Activated CD4-positive, alpha-beta T cell treated with anti-CD3 and anti-CD28 coated beads, Interleukin-2, amount 10 ng/mL, durations not matched to agents 7 days and 5 days (primary cell): ENCODE results near the gene PCCA. TPM values are rescaled to one million over a fixed set of nuclear protein-coding genes. Genes with fewer than 3 reads are reported as not detected.
"Not testable (repeated sequence)": the region's sequence is repeated elsewhere in the genome, so short reads cannot be mapped to it uniquely, and the experiment has no call there.

Experiments used
- CTCF ChIA-PET: fragments of 350-600 bp; sonication (Branson Sonifier 250); formaldehyde crosslinking; loops from one replicate; lab custom pipeline; 2021; ENCODE audit warnings: antibody characterized with exemption; lab: Charles Lee
- POLR2A ChIA-PET: fragments of 350-600 bp; sonication (Branson Sonifier 250); formaldehyde crosslinking; loops from one replicate; lab custom pipeline; 2021; ENCODE audit warnings: antibody characterized with exemption; lab: Charles Lee
- DNase-seq: peaks from one replicate; pipeline ENCODE4 v3.0.0-alpha.2; 2020
- H3K27ac Mint-ChIP-seq: one replicate; pipeline ENCODE4 v1.8.0; 2021; ENCODE audit warnings: mild to moderate bottlenecking, moderate library complexity, mixed read lengths
- H3K27me3 Mint-ChIP-seq: one replicate; pipeline ENCODE4 v1.8.0; 2021; ENCODE audit warnings: mixed read lengths
- H3K36me3 Mint-ChIP-seq: one replicate; pipeline ENCODE4 v1.8.0; 2021; ENCODE audit warnings: low read depth, mixed read lengths
- H3K4me1 Mint-ChIP-seq: one replicate; pipeline ENCODE4 v1.8.0; 2021; ENCODE audit warnings: mixed read lengths
- H3K4me3 Mint-ChIP-seq: one replicate; pipeline ENCODE4 v1.8.0; 2021; ENCODE audit warnings: mild to moderate bottlenecking, moderate library complexity, mixed read lengths
- H3K9me3 Mint-ChIP-seq: one replicate; pipeline ENCODE4 v1.8.0; 2021; ENCODE audit warnings: mixed read lengths
- total RNA-seq, 2 experiments: library from RNA; stranded (reverse); gene quantifications; one replicate each; pipeline ENCODE4 v1.2.3, GENCODE V29; 2021

PCCA gene
- total RNA-seq, 2 experiments from 2014 or later: 8.6 to 8.9 TPM

GRCh38 chr13:100130930-100131511 lies 42.1 kb downstream of the PCCA start:
- DNase-seq: no peak
- H3K36me3 Mint-ChIP-seq: peaks cover 10% of the 10 kb centered on the region
- no peaks in the 10 kb centered on the region for H3K27me3 Mint-ChIP-seq
- H3K4me1 Mint-ChIP-seq: peaks cover 19% of the 10 kb centered on the region
- ChIA-PET CTCF (interaction anchor here (0.6 to 0.7 kb wide), 2 partner anchors 42 to 356 kb away, joined by 3 read pairs; partner anchors contain the start of gene PCCA), POLR2A (no interaction called here)
- no peak overlapping the region for H3K4me3 Mint-ChIP-seq
- no peak overlapping the region for H3K27ac Mint-ChIP-seq
- H3K9me3 Mint-ChIP-seq: peaks cover 5% of the 10 kb centered on the region

GRCh38 chr13:100131863-100132574 lies 43.1 kb downstream of the PCCA start:
- no peak for DNase-seq
- H3K4me1 Mint-ChIP-seq: peaks cover 19% of the 10 kb centered on the region
- no peak overlapping the region for H3K27ac Mint-ChIP-seq
- ChIA-PET CTCF (interaction anchor here (0.6 kb wide), 1 partner anchor 29 kb away, joined by 3 read pairs; no protein-coding TSS in a partner anchor), POLR2A (no interaction called here)
- H3K4me3 Mint-ChIP-seq: no peak overlapping the region
- no peaks in the 10 kb centered on the region for H3K27me3 Mint-ChIP-seq
- peaks cover 10% of the 10 kb centered on the region for H3K36me3 Mint-ChIP-seq
- H3K9me3 Mint-ChIP-seq: peaks cover 5% of the 10 kb centered on the region

- peaks cover 12% of the 10 kb centered on the region for H3K4me1 Mint-ChIP-seq
- ChIA-PET CTCF (no interaction called here), POLR2A (no interaction called here)
- H3K4me3 Mint-ChIP-seq: no peak overlapping the region
- no peak for DNase-seq
- peaks cover 4% of the 10 kb centered on the region for H3K36me3 Mint-ChIP-seq
- H3K9me3 Mint-ChIP-seq: peaks cover 6% of the 10 kb centered on the region
- no peaks in the 10 kb centered on the region for H3K27me3 Mint-ChIP-seq
- no peak overlapping the region for H3K27ac Mint-ChIP-seq
Observed at GRCh38 chr13:100138859-100139491, 50.1 kb downstream of the PCCA start.

GRCh38 chr13:100139817-100140216 lies 50.9 kb downstream of the PCCA start:
- ChIA-PET CTCF (no interaction called here), POLR2A (no interaction called here)
- peaks cover 12% of the 10 kb centered on the region for H3K4me1 Mint-ChIP-seq
- H3K27ac Mint-ChIP-seq: no peak overlapping the region
- H3K27me3 Mint-ChIP-seq: no peaks in the 10 kb centered on the region
- no peak for DNase-seq
- no peak overlapping the region for H3K4me3 Mint-ChIP-seq
- peaks cover 2% of the 10 kb centered on the region for H3K36me3 Mint-ChIP-seq
- peaks cover 9% of the 10 kb centered on the region for H3K9me3 Mint-ChIP-seq

GRCh38 chr13:100140441-100140840 lies 51.5 kb downstream of the PCCA start:
- no peak overlapping the region for H3K27ac Mint-ChIP-seq
- H3K9me3 Mint-ChIP-seq: peaks cover 10% of the 10 kb centered on the region
- H3K36me3 Mint-ChIP-seq: peaks cover 2% of the 10 kb centered on the region
- no peak overlapping the region for H3K4me3 Mint-ChIP-seq
- no peaks in the 10 kb centered on the region for H3K27me3 Mint-ChIP-seq
- H3K4me1 Mint-ChIP-seq: peaks cover 12% of the 10 kb centered on the region
- DNase-seq: no peak
- ChIA-PET POLR2A (no interaction called here), CTCF (no interaction called here)

GRCh38 chr13:100141461-100141961 lies 52.6 kb downstream of the PCCA start:
- POLR2A ChIA-PET, H3K4me3 Mint-ChIP-seq, H3K9me3 Mint-ChIP-seq, H3K27ac Mint-ChIP-seq, CTCF ChIA-PET, DNase-seq, H3K27me3 Mint-ChIP-seq, H3K36me3 Mint-ChIP-seq: not testable (repeated sequence)
- peaks cover 12% of the 10 kb centered on the region for H3K4me1 Mint-ChIP-seq

- no peaks in the 10 kb centered on the region for H3K36me3 Mint-ChIP-seq
- CTCF ChIA-PET: no interaction called here
Observed at GRCh38 chr13:100146534-100146933, 57.6 kb downstream of the PCCA start.

GRCh38 chr13:100147825-100148224 lies 58.9 kb downstream of the PCCA start:
- POLR2A ChIA-PET: no interaction called here

More at GRCh38 chr13:100146534-100146933, 57.6 kb downstream of the PCCA start:
- POLR2A ChIA-PET: no interaction called here
- H3K9me3 Mint-ChIP-seq: peaks cover 3% of the 10 kb centered on the region
- no peak for DNase-seq
- no peaks in the 10 kb centered on the region for H3K4me1 Mint-ChIP-seq
- H3K4me3 Mint-ChIP-seq: no peak overlapping the region
- no peaks in the 10 kb centered on the region for H3K27me3 Mint-ChIP-seq
- H3K27ac Mint-ChIP-seq: no peak overlapping the region

GRCh38 chr13:100148422-100148821 lies 59.5 kb downstream of the PCCA start:
- POLR2A ChIA-PET: no interaction called here
- Mint-ChIP-seq H3K27ac (no peak overlapping the region), H3K36me3 (no peaks in the 10 kb centered on the region), H3K4me3 (no peak overlapping the region), H3K9me3 (peaks cover 3% of the 10 kb centered on the region), H3K27me3 (no peaks in the 10 kb centered on the region), H3K4me1 (no peaks in the 10 kb centered on the region)
- CTCF ChIA-PET: no interaction called here
- no peak for DNase-seq

More at GRCh38 chr13:100147825-100148224, 58.9 kb downstream of the PCCA start:
- no peak for DNase-seq
- Mint-ChIP-seq H3K36me3 (no peaks in the 10 kb centered on the region), H3K4me3 (no peak overlapping the region), H3K9me3 (peaks cover 3% of the 10 kb centered on the region), H3K27me3 (no peaks in the 10 kb centered on the region), H3K4me1 (no peaks in the 10 kb centered on the region), H3K27ac (no peak overlapping the region)
- CTCF ChIA-PET: no interaction called here

GRCh38 chr13:100149389-100149788 lies 60.5 kb downstream of the PCCA start:
- Mint-ChIP-seq H3K27ac (no peak overlapping the region), H3K27me3 (no peaks in the 10 kb centered on the region), H3K36me3 (no peaks in the 10 kb centered on the region), H3K9me3 (peaks cover 3% of the 10 kb centered on the region), H3K4me1 (no peaks in the 10 kb centered on the region), H3K4me3 (no peak overlapping the region)
- ChIA-PET POLR2A (no interaction called here), CTCF (no interaction called here)
- no peak for DNase-seq

- H3K27ac Mint-ChIP-seq, DNase-seq, H3K4me3 Mint-ChIP-seq, POLR2A ChIA-PET, H3K4me1 Mint-ChIP-seq, H3K27me3 Mint-ChIP-seq, H3K36me3 Mint-ChIP-seq, H3K9me3 Mint-ChIP-seq: not testable (repeated sequence)
- CTCF ChIA-PET: interaction anchor here (0.6 to 0.7 kb wide), 2 partner anchors 21 to 769 kb away, joined by 3 to 4 read pairs; no protein-coding TSS in a partner anchor
Observed at GRCh38 chr13:100150711-100151110, 61.8 kb downstream of the PCCA start.

- H3K36me3 Mint-ChIP-seq: no peaks in the 10 kb centered on the region
- H3K4me3 Mint-ChIP-seq: no peak overlapping the region
- no peaks in the 10 kb centered on the region for H3K9me3 Mint-ChIP-seq
- H3K27ac Mint-ChIP-seq: no peak overlapping the region
- no peak for DNase-seq
- CTCF ChIA-PET: no interaction called here
- POLR2A ChIA-PET: no interaction called here
- H3K4me1 Mint-ChIP-seq: peaks cover 7% of the 10 kb centered on the region
- H3K27me3 Mint-ChIP-seq: no peaks in the 10 kb centered on the region
Observed at GRCh38 chr13:100154842-100155416, 66.0 kb downstream of the PCCA start.

- ChIA-PET CTCF (no interaction called here), POLR2A (no interaction called here)
- no peak for DNase-seq
- no peaks in the 10 kb centered on the region for H3K36me3 Mint-ChIP-seq
- H3K27ac Mint-ChIP-seq: no peak overlapping the region
- no peak overlapping the region for H3K4me3 Mint-ChIP-seq
- no peaks in the 10 kb centered on the region for H3K9me3 Mint-ChIP-seq
- H3K27me3 Mint-ChIP-seq: no peaks in the 10 kb centered on the region
- H3K4me1 Mint-ChIP-seq: peaks cover 7% of the 10 kb centered on the region
Observed at GRCh38 chr13:100156788-100157187, 67.9 kb downstream of the PCCA start.
